ENCODE results near the gene PQBP1. TPM values are rescaled to one million over a fixed set of nuclear protein-coding genes. Genes with fewer than 3 reads are reported as not detected.

PQBP1 gene
- polyA plus RNA-seq, 2 of the 4 experiments (the other 2 are of a cell fraction): 125 to 158 TPM

DNA sequence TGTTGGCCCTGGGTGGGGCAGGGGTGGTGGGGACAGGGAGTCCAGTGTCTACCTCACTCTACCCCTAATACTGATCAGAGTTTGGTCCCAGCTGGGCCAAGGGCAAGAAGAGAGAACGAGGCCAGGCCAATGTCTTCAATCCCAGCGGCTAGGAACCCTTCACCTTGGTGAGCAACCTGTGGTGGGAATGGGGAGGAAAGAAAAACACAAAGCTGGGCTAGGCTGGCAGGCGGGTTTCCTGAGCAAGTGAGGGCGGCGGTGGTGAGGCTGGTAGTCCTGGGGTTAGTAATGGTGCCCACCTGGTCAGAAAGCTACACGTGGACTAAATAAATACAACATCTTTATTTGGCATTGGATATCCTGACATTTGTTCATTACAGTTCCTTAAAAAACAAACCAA is 5.6 kb downstream of the PQBP1 start:
- WGBS (ENCODE audit: missing lambda C conversion rate): 91% methylated on average over 6 of the region's 6 CpGs
- FAIRE-seq (peak; percentile 18), ATAC-seq (no peak), DNase-seq (ENCODE audit: low read depth in 1 of 2, low spot score in 1 of 2) (no peak)
- ChIA-PET CTCF (interaction anchor here (1.2 to 2.0 kb wide), 3 partner anchors 8 to 255 kb away, joined by 3 to 10 read pairs (median 4); partner anchors contain the start of gene SLC35A2), POLR2A (interaction anchor here (1.6 to 1.7 kb wide), 2 partner anchors 8 to 12 kb away, joined by 5 to 7 read pairs; partner anchors contain the start of gene SLC35A2)
- Histone ChIP-seq H3K4me3 (no peak overlapping the region), H3K4me1 (peaks cover 11% of the 10 kb centered on the region), H3K9me3 (no peaks in the 10 kb centered on the region), H3K4me2 (no peak overlapping the region), H3K27ac (no peak overlapping the region)
- TF ChIP-seq ZFP36 (IDR thresholded peaks at IDR 0.05; ENCODE audit: borderline replicate concordance, partially characterized antibody) (no peak), JUNB (IDR thresholded peaks at IDR 0.05) (no peak), SREBF2 (IDR thresholded peaks at IDR 0.05) (no peak), HOXB5 (CRISPR knock-in tag; IDR thresholded peaks at IDR 0.05) (no peak), GATA3 (IDR thresholded peaks at IDR 0.05; ENCODE audit: borderline replicate concordance) (no peak), RCOR1 (IDR thresholded peaks at IDR 0.05; ENCODE audit: low read depth, low read length) (no peak), CBX2 (IDR thresholded peaks at IDR 0.05; ENCODE audit: borderline replicate concordance, low read depth) (no peak), NPAS2 (CRISPR knock-in tag; IDR thresholded peaks at IDR 0.05; ENCODE audit: borderline replicate concordance) (no peak), JUN (IDR thresholded peaks at IDR 0.05) (no peak), ZNF302 (CRISPR knock-in tag; IDR thresholded peaks at IDR 0.05) (no peak)
- TF ChIP-seq, protein P1, sequence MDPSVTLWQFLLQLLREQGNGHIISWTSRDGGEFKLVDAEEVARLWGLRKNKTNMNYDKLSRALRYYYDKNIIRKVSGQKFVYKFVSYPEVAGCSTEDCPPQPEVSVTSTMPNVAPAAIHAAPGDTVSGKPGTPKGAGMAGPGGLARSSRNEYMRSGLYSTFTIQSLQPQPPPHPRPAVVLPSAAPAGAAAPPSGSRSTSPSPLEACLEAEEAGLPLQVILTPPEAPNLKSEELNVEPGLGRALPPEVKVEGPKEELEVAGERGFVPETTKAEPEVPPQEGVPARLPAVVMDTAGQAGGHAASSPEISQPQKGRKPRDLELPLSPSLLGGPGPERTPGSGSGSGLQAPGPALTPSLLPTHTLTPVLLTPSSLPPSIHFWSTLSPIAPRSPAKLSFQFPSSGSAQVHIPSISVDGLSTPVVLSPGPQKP (IDR thresholded peaks at IDR 0.05; ENCODE audit: low read depth, low read length): no peak

DNA sequence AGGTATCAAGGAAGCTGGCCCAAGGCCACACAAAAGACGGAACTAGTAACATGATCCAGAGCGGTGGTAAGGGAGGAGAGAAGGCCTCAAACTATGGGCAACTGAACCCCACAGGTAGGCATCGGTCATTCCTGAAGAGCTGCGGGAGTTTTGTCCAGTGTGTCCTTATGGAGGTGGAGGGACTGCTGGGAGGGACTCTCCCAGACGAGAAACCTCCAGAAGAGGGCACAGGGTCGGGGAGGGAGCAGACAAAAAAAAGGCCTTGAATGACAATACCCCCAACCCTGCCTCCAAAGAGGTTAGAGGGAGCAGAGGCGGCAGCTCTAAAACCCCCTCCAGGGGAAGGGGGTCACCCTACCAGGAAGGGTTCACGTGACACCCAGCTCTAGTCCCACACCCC is 6.5 kb downstream of the PQBP1 start:
- no peak for DNase-seq (ENCODE audit: low read depth in 1 of 2, low spot score in 1 of 2)
- 89% methylated on average over 8 of the region's 8 CpGs for WGBS (ENCODE audit: missing lambda C conversion rate)
- Histone ChIP-seq H3K27ac (no peak overlapping the region), H3K4me2 (no peak overlapping the region), H3K4me1 (peaks cover 5% of the 10 kb centered on the region), H3K4me3 (no peak overlapping the region), H3K9me3 (no peaks in the 10 kb centered on the region)
- ChIA-PET CTCF (interaction anchor here (0.6 to 2.0 kb wide), 3 partner anchors 12 to 256 kb away, joined by 3 to 10 read pairs (median 4); no protein-coding TSS in a partner anchor), POLR2A (interaction anchor here (1.6 kb wide), 1 partner anchor 13 kb away, joined by 7 read pairs; no protein-coding TSS in a partner anchor)
- TF ChIP-seq, protein P2, sequence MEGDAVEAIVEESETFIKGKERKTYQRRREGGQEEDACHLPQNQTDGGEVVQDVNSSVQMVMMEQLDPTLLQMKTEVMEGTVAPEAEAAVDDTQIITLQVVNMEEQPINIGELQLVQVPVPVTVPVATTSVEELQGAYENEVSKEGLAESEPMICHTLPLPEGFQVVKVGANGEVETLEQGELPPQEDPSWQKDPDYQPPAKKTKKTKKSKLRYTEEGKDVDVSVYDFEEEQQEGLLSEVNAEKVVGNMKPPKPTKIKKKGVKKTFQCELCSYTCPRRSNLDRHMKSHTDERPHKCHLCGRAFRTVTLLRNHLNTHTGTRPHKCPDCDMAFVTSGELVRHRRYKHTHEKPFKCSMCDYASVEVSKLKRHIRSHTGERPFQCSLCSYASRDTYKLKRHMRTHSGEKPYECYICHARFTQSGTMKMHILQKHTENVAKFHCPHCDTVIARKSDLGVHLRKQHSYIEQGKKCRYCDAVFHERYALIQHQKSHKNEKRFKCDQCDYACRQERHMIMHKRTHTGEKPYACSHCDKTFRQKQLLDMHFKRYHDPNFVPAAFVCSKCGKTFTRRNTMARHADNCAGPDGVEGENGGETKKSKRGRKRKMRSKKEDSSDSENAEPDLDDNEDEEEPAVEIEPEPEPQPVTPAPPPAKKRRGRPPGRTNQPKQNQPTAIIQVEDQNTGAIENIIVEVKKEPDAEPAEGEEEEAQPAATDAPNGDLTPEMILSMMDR (IDR thresholded peaks at IDR 0.05): no peak
- TF ChIP-seq NR3C1 (IDR thresholded peaks at IDR 0.05) (no peak), KDM5A (IDR thresholded peaks at IDR 0.05) (no peak), BHLHE40 (IDR thresholded peaks at IDR 0.05; ENCODE audit: low read depth, low read length) (no peak), NFE2L2 (conservative IDR thresholded peaks at IDR 0.05; ENCODE audit: low read length) (no peak), NPAS2 (CRISPR knock-in tag; IDR thresholded peaks at IDR 0.05; ENCODE audit: borderline replicate concordance) (no peak), ESRRA (IDR thresholded peaks at IDR 0.05; ENCODE audit: borderline replicate concordance, low read length) (no peak), TFCP2L1 (CRISPR knock-in tag; IDR thresholded peaks at IDR 0.05) (no peak)
- TF ChIP-seq, protein P3, sequence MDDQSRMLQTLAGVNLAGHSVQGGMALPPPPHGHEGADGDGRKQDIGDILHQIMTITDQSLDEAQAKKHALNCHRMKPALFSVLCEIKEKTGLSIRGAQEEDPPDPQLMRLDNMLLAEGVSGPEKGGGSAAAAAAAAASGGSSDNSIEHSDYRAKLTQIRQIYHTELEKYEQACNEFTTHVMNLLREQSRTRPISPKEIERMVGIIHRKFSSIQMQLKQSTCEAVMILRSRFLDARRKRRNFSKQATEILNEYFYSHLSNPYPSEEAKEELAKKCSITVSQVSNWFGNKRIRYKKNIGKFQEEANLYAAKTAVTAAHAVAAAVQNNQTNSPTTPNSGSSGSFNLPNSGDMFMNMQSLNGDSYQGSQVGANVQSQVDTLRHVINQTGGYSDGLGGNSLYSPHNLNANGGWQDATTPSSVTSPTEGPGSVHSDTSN (IDR thresholded peaks at IDR 0.05): no peak
- no peak for FAIRE-seq
- ATAC-seq: peak; percentile 5 to 20; a peak in 2 of 6 replicates

DNA sequence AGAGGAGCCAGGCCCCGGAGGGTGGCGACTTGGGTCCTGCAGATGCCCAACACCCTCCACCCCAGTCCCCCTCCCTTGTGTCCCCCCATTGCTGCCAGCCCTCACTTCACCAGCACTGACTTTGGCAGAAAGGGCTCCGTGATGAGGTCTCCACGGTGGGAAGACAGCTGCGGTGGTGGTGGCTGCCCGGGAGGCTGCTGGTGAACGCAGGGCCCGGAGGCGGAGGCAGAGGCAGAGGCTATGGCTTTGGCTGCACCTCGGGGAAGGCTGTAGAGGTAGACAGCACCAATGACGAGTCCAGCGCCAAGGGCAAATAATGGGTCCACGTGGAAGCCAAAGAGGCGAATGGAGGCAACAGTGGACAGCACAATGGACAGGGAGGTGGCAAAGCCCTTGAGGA is 6.9 kb downstream of the PQBP1 start:
- Histone ChIP-seq H3K4me2 (no peak overlapping the region), H3K27ac (no peak overlapping the region), H3K4me1 (peaks cover under 1% of the 10 kb centered on the region; the same call in 2 of the 3 replicates), H3K9me3 (no peaks in the 10 kb centered on the region), H3K4me3 (no peak overlapping the region)
- no peak for DNase-seq (ENCODE audit: low read depth in 1 of 2, low spot score in 1 of 2)
- CTCF ChIA-PET: interaction anchor here (0.6 to 2.0 kb wide), 2 partner anchors 13 to 41 kb away, joined by 3 to 10 read pairs; no protein-coding TSS in a partner anchor
- TF ChIP-seq RNF2 (IDR thresholded peaks at IDR 0.05; ENCODE audit: borderline replicate concordance, low read depth): no peak
- TF ChIP-seq, protein P4, sequence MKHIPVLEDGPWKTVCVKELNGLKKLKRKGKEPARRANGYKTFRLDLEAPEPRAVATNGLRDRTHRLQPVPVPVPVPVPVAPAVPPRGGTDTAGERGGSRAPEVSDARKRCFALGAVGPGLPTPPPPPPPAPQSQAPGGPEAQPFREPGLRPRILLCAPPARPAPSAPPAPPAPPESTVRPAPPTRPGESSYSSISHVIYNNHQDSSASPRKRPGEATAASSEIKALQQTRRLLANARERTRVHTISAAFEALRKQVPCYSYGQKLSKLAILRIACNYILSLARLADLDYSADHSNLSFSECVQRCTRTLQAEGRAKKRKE (CRISPR knock-in tag; IDR thresholded peaks at IDR 0.05; ENCODE audit: low read depth): no peak
- TF ChIP-seq FOSL2 (IDR thresholded peaks at IDR 0.05): no peak
- no peak for TF ChIP-seq FOSL2 (CRISPR knock-in tag; IDR thresholded peaks at IDR 0.05)
- no peak for TF ChIP-seq JUNB (IDR thresholded peaks at IDR 0.05)
- TF ChIP-seq EP300 (IDR thresholded peaks at IDR 0.05): no peak
- TF ChIP-seq CHD4 (IDR thresholded peaks at IDR 0.05; ENCODE audit: borderline replicate concordance): no peak
- TF ChIP-seq, protein P3 (IDR thresholded peaks at IDR 0.05): no peak
- no peak for TF ChIP-seq KDM5A (IDR thresholded peaks at IDR 0.05)
- TF ChIP-seq CBX2 (IDR thresholded peaks at IDR 0.05; ENCODE audit: borderline replicate concordance, low read depth): no peak
- no peak for TF ChIP-seq NR3C1 (IDR thresholded peaks at IDR 0.05)
- no peak for FAIRE-seq
- POLR2A ChIA-PET: interaction anchor here (1.6 kb wide), 1 partner anchor 13 kb away, joined by 7 read pairs; no protein-coding TSS in a partner anchor
- WGBS (ENCODE audit: missing lambda C conversion rate): 91% methylated on average over 14 of the region's 14 CpGs
- ATAC-seq: peak; percentile 38 to 44; a peak in 4 of 6 replicates
